H9 (cell line): ENCODE results near the gene EPHB2. TPM values are rescaled to one million over a fixed set of nuclear protein-coding genes. Genes with fewer than 3 reads are reported as not detected.

Experiments used
- DNase-seq: peaks from one replicate; pipeline ENCODE4 v3.0.0-alpha.2; 2017
- H2AFZ ChIP-seq: one replicate; pipeline ENCODE4 v1.6.1; 2013; ENCODE audit warnings: mild to moderate bottlenecking, low read length, control low read depth, moderate library complexity
- H2AK5ac ChIP-seq: 2 replicates; pipeline ENCODE4 v1.6.1; 2013; ENCODE audit warnings: low read length, control low read depth, mixed read lengths; ENCODE audit not compliant: insufficient read length
- H2BK120ac ChIP-seq: one replicate; pipeline ENCODE4 v1.6.1; 2013; ENCODE audit warnings: low read depth, mild to moderate bottlenecking, low read length, control low read depth, inconsistent platforms; ENCODE audit not compliant: poor library complexity, severe bottlenecking
- H2BK12ac ChIP-seq: 2 replicates; pipeline ENCODE4 v1.6.1; 2013; ENCODE audit warnings: low read length, control low read depth, mixed read lengths, low read depth; ENCODE audit not compliant: insufficient read length
- H2BK15ac ChIP-seq: 2 replicates; pipeline ENCODE4 v1.6.1; 2013; ENCODE audit warnings: low read depth, low read length, control low read depth
- H2BK20ac ChIP-seq: one replicate; pipeline ENCODE4 v1.6.1; 2013; ENCODE audit warnings: low read depth, mild to moderate bottlenecking, low read length, control low read depth, inconsistent platforms; ENCODE audit not compliant: poor library complexity, severe bottlenecking
- H2BK5ac ChIP-seq: 2 replicates; pipeline ENCODE4 v1.6.1; 2013; ENCODE audit warnings: low read length, control low read depth, mixed read lengths; ENCODE audit not compliant: insufficient read length
- H3K14ac ChIP-seq: 2 replicates; pipeline ENCODE4 v1.6.1; 2013; ENCODE audit warnings: low read length, control low read depth; ENCODE audit not compliant: insufficient read depth
- H3K18ac ChIP-seq: 2 replicates; pipeline ENCODE4 v1.6.1; 2013; ENCODE audit warnings: low read depth, mild to moderate bottlenecking, mixed read lengths, low read length, control low read depth; ENCODE audit not compliant: insufficient read length
- H3K23ac ChIP-seq: 2 replicates; pipeline ENCODE4 v1.6.1; 2013; ENCODE audit warnings: low read length, control low read depth, mixed read lengths, low read depth; ENCODE audit not compliant: insufficient read length
- H3K23me2 ChIP-seq: 2 replicates; pipeline ENCODE4 v1.6.1; 2013; ENCODE audit warnings: low read depth, mild to moderate bottlenecking, mixed read lengths, low read length, control low read depth; ENCODE audit not compliant: insufficient read length, poor library complexity, severe bottlenecking
- H3K27ac ChIP-seq: 2 replicates; pipeline ENCODE4 v1.5.1; 2013; ENCODE audit warnings: low read length, control low read depth, mixed read lengths, low read depth; ENCODE audit not compliant: insufficient read length
- H3K27me3 ChIP-seq: 2 replicates; pipeline ENCODE4 v1.6.1; 2013; ENCODE audit warnings: low read length, control low read depth, inconsistent platforms; ENCODE audit not compliant: insufficient read depth
- H3K4ac ChIP-seq: 2 replicates; pipeline ENCODE4 v1.6.1; 2013; ENCODE audit warnings: low read depth, mild to moderate bottlenecking, control low read depth, inconsistent platforms, low read length, moderate library complexity
- H3K4me1 ChIP-seq: 2 replicates; pipeline ENCODE4 v1.6.1; 2013; ENCODE audit warnings: low read length, control low read depth, inconsistent platforms; ENCODE audit not compliant: insufficient read depth
- H3K4me2 ChIP-seq: 2 replicates; pipeline ENCODE4 v1.6.1; 2013; ENCODE audit warnings: low read length, control low read depth, mixed read lengths; ENCODE audit not compliant: insufficient read length, insufficient read depth
- H3K56ac ChIP-seq: 2 replicates; pipeline ENCODE4 v1.6.1; 2013; ENCODE audit warnings: low read depth, mild to moderate bottlenecking, mixed read lengths, low read length, control low read depth; ENCODE audit not compliant: insufficient read length
- H3K79me1 ChIP-seq: 2 replicates; pipeline ENCODE4 v1.6.1; 2013; ENCODE audit warnings: low read depth, mild to moderate bottlenecking, moderate library complexity, low read length, control low read depth, inconsistent platforms; ENCODE audit not compliant: insufficient read depth, poor library complexity, severe bottlenecking
- H3K79me2 ChIP-seq: 2 replicates; pipeline ENCODE4 v1.6.1; 2013; ENCODE audit warnings: low read length, control low read depth, inconsistent platforms; ENCODE audit not compliant: insufficient read depth
- H3K9ac ChIP-seq: 2 replicates; pipeline ENCODE4 v1.6.1; 2013; ENCODE audit warnings: low read length, control low read depth, mixed read lengths; ENCODE audit not compliant: insufficient read length; ENCODE audit errors: extremely low read depth
- H3K9me3 ChIP-seq: one replicate; pipeline ENCODE4 v1.6.1; 2013; ENCODE audit warnings: low read depth, low read length, inconsistent platforms; ENCODE audit not compliant: control insufficient read depth
- H3T11ph ChIP-seq: one replicate; pipeline ENCODE4 v1.6.1; 2013; ENCODE audit warnings: mild to moderate bottlenecking, low read length, control low read depth, inconsistent platforms
- H4K20me1 ChIP-seq: one replicate; pipeline ENCODE4 v1.6.1; 2013; ENCODE audit not compliant: control insufficient read depth, insufficient read length, insufficient read depth
- H4K5ac ChIP-seq: 2 replicates; pipeline ENCODE4 v1.6.1; 2013; ENCODE audit warnings: low read depth, mild to moderate bottlenecking, mixed read lengths, low read length, control low read depth; ENCODE audit not compliant: insufficient read length
- H4K8ac ChIP-seq: replicated peaks from 2 replicates; pipeline ENCODE4 v1.6.1; 2013; ENCODE audit warnings: low read length, control low read depth, mixed read lengths, low read depth; ENCODE audit not compliant: insufficient read length
- H4K91ac ChIP-seq: 2 replicates; pipeline ENCODE4 v1.6.1; 2013; ENCODE audit warnings: low read depth, mild to moderate bottlenecking, moderate library complexity, mixed read lengths, low read length, control low read depth; ENCODE audit not compliant: insufficient read length
- H3K27ac Mint-ChIP-seq, 3 experiments: 2 replicates in 2 of 3; 3 replicates in 1 of 3; pipeline ENCODE4 v1.8.0; 2020 to 2021; ENCODE audit warnings: mixed read lengths in 3 of 3, mild to moderate bottlenecking in 1 of 3, moderate library complexity in 1 of 3
- H3K27me3 Mint-ChIP-seq: 2 replicates; pipeline ENCODE4 v1.8.0; 2021; ENCODE audit warnings: low read depth, mild to moderate bottlenecking, moderate library complexity, mixed read lengths
- H3K36me3 Mint-ChIP-seq, 3 experiments: 2 replicates in 2 of 3; 3 replicates in 1 of 3; pipeline ENCODE4 v1.8.0; 2020 to 2021; ENCODE audit warnings: low read depth in 3 of 3, mixed read lengths in 3 of 3; ENCODE audit not compliant: insufficient read depth in 1 of 3
- H3K4me1 Mint-ChIP-seq, 2 experiments: 2 replicates each; pipeline ENCODE4 v1.8.0; 2020; ENCODE audit warnings: mixed read lengths in 2 of 2
- H3K4me3 Mint-ChIP-seq, 2 experiments: 2 replicates in 1 of 2; 3 replicates in 1 of 2; pipeline ENCODE4 v1.8.0; 2020 to 2021; ENCODE audit warnings: mild to moderate bottlenecking in 2 of 2, mixed read lengths in 2 of 2, moderate library complexity in 1 of 2
- H3K9me3 Mint-ChIP-seq, 2 experiments: 2 replicates in 1 of 2; 3 replicates in 1 of 2; pipeline ENCODE4 v1.8.0; 2020; ENCODE audit warnings: mild to moderate bottlenecking in 2 of 2, mixed read lengths in 2 of 2, moderate library complexity in 1 of 2
- WGBS: extraction: QIAGEN DNeasy Blood & Tissue Kit; methylation state at CpG from one replicate; pipeline ENCODE4 v1.1.7; 2013; ENCODE audit warnings: missing lambda C conversion rate, low lambda C conversion rate, mixed read lengths; ENCODE audit not compliant: insufficient read length; ENCODE audit errors: extremely low coverage; 5-methylcytosine and 5-hydroxymethylcytosine counted together
- total RNA-seq: library from RNA; stranded (reverse); gene quantifications from 2 replicates; pipeline ENCODE4 v1.2.1, GENCODE V29; 2021
- TF ChIP-seq, protein P1 (sequence below): fragments of 200-600 bp; sonication (generic); conservative IDR thresholded peaks from 3 replicates; pipeline ENCODE4 v1.8.0; 2021; ENCODE audit warnings: antibody characterized with exemption, mild to moderate bottlenecking

Gene EPHB2
- total RNA-seq, 1 experiment from 2014 or later = 9.5 TPM

DNA sequence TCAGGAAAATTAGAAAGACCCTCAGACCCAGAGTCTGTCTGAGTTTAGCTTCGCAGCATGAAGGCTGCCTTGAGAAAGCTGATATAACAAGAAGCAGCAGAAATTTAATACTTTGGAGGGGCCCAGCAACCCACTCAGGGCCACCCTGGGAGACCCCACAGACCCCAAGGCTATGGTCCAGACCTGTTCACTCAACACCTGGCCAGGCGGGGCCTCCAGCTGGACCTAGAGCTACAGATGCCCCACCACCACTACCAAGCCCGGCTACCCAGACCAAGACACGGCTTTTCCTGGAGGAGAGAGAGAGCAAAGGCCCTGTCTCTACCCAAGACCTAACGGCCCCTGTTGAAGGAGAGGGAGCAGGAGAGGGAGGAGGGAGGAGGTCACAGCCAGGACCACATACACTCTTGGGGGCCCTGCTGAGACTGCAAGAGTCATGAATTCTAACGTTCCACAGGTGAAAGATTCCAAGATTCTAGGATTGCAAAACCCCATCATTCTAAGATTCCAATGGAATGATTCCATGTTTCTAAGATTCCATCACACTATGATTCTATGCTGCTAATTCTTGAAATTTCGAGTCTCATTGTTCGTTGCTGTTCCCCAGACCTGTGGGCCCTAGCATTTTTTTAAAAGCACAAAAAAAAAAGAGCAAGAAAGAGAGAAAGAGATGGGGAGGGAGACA lies 208.8 kb downstream of the EPHB2 start:
- H3K4me3 Mint-ChIP-seq = no peak overlapping the region

More for the DNA sequence above, 208.8 kb downstream of the EPHB2 start:
- Mint-ChIP-seq H3K4me1 (peaks cover 10 to 18% of the 10 kb centered on the region in 2 experiments), H3K27ac (no peak overlapping the region), H3K36me3 (no peaks in the 10 kb centered on the region), H3K9me3 (no peaks in the 10 kb centered on the region), H3K27me3 (no peaks in the 10 kb centered on the region; the same call in none of the 2 replicates)
- no peak overlapping the region for H3K14ac ChIP-seq
- no peak overlapping the region for H2AFZ ChIP-seq
- H3K4me2 ChIP-seq = no peak overlapping the region
- H3K9me3 ChIP-seq = no peaks in the 10 kb centered on the region
- no peaks in the 10 kb centered on the region for H3K27me3 ChIP-seq
- no peak overlapping the region for H2AK5ac ChIP-seq
- H3K23me2 ChIP-seq = no peaks in the 10 kb centered on the region
- DNase-seq = no peak
- H3K27ac ChIP-seq = no peak overlapping the region
- H4K91ac ChIP-seq = no peak overlapping the region
- H2BK12ac ChIP-seq = no peak overlapping the region
- no peak overlapping the region for H2BK20ac ChIP-seq
- H3K79me2 ChIP-seq = no peaks in the 10 kb centered on the region
- TF ChIP-seq, protein P1, sequence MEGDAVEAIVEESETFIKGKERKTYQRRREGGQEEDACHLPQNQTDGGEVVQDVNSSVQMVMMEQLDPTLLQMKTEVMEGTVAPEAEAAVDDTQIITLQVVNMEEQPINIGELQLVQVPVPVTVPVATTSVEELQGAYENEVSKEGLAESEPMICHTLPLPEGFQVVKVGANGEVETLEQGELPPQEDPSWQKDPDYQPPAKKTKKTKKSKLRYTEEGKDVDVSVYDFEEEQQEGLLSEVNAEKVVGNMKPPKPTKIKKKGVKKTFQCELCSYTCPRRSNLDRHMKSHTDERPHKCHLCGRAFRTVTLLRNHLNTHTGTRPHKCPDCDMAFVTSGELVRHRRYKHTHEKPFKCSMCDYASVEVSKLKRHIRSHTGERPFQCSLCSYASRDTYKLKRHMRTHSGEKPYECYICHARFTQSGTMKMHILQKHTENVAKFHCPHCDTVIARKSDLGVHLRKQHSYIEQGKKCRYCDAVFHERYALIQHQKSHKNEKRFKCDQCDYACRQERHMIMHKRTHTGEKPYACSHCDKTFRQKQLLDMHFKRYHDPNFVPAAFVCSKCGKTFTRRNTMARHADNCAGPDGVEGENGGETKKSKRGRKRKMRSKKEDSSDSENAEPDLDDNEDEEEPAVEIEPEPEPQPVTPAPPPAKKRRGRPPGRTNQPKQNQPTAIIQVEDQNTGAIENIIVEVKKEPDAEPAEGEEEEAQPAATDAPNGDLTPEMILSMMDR = no peak
- H3T11ph ChIP-seq = no peak overlapping the region
- WGBS = no CpG with 5 or more reads among the region's 8 CpGs
- no peaks in the 10 kb centered on the region for H3K4me1 ChIP-seq
- no peak overlapping the region for H3K18ac ChIP-seq
- no peak overlapping the region for H3K56ac ChIP-seq
- no peak overlapping the region for H4K8ac ChIP-seq
- no peak overlapping the region for H3K23ac ChIP-seq
- no peak overlapping the region for H2BK5ac ChIP-seq
- no peak overlapping the region for H4K5ac ChIP-seq
- no peaks in the 10 kb centered on the region for H3K79me1 ChIP-seq
- no peaks in the 10 kb centered on the region for H4K20me1 ChIP-seq
- no peak overlapping the region for H2BK15ac ChIP-seq
- H2BK120ac ChIP-seq = no peak overlapping the region
- H3K9ac ChIP-seq = no peak overlapping the region
- H3K4ac ChIP-seq = no peak overlapping the region
